Measurements from ENCODE around the gene PLXNA3. TPM values are rescaled to one million over a fixed set of nuclear protein-coding genes. Genes with fewer than 3 reads are reported as not detected.

The PLXNA3 gene
- total and polyA plus RNA-seq, 2 experiments from 2014 or later: 2.7 to 5.4 TPM

GRCh38 chrX:154449618-154450017 lies 8.5 kb upstream of the PLXNA3 start (continued):
- TF ChIP-seq REST (IDR thresholded peaks at IDR 0.05; ENCODE audit: unreplicated experiment) (no peak), JUNB (IDR thresholded peaks at IDR 0.05; ENCODE audit: unreplicated experiment) (no peak), CREB1 (CRISPR knock-in tag; IDR thresholded peaks at IDR 0.05; ENCODE audit: low read depth) (no peak), EZH2phosphoT487 (IDR thresholded peaks at IDR 0.05; ENCODE audit: unreplicated experiment) (no peak)

- Histone ChIP-seq H3K36me3 (ENCODE audit: insufficient read depth) (no peaks in the 10 kb centered on the region), H3K79me2 (replicated peaks; ENCODE audit: insufficient read depth) (no peaks in the 10 kb centered on the region), H3K4me2 (no peak overlapping the region), H3K4me1 (ENCODE audit: insufficient read depth) (no peaks in the 10 kb centered on the region), H2AFZ (no peak overlapping the region), H3K4me3 (no peak overlapping the region), H4K20me1 (replicated peaks; ENCODE audit: insufficient read depth) (no peaks in the 10 kb centered on the region), H3K27me3 (ENCODE audit: insufficient read depth) (no peaks in the 10 kb centered on the region), H3K9me2 (ENCODE audit: insufficient read depth) (no peaks in the 10 kb centered on the region), H3K27ac (ENCODE audit: low read depth) (no peak overlapping the region), H3F3A (replicated peaks; ENCODE audit: low read depth) (no peaks in the 10 kb centered on the region)
- peaks cover 6% of the 10 kb centered on the region; the same call in 2 of the 3 replicates for H3K36me3 Mint-ChIP-seq (ENCODE audit: low read depth)
- no peaks in the 10 kb centered on the region for H3K9me3 Mint-ChIP-seq
- ATAC-seq (no peak), DNase-seq (ENCODE audit: low spot score) (no peak)
- H3K4me1 Mint-ChIP-seq: no peaks in the 10 kb centered on the region
- no peak overlapping the region for H3K27ac Mint-ChIP-seq
- H3K27me3 Mint-ChIP-seq (ENCODE audit: insufficient read depth, low read depth, poor library complexity): peaks cover 4% of the 10 kb centered on the region
- no peak overlapping the region for H3K4me3 Mint-ChIP-seq
- no peak for TF ChIP-seq EZH2 (IDR thresholded peaks at IDR 0.05; ENCODE audit: low read depth, unreplicated experiment)
- TF ChIP-seq ZNF114 (CRISPR knock-in tag; IDR thresholded peaks at IDR 0.05): no peak
- no peak for TF ChIP-seq STAT1 (IDR thresholded peaks at IDR 0.05; ENCODE audit: unreplicated experiment)
- TF ChIP-seq CTCF (conservative IDR thresholded peaks at IDR 0.05; ENCODE audit: low read depth in 2 of 2): no peak
- no peak for TF ChIP-seq EZH2phosphoT487 (IDR thresholded peaks at IDR 0.05; ENCODE audit: unreplicated experiment)
- no peak for TF ChIP-seq REST (IDR thresholded peaks at IDR 0.05; ENCODE audit: unreplicated experiment)
- TF ChIP-seq ETS1 (IDR thresholded peaks at IDR 0.05): no peak
These were observed 7.8 kb upstream of the PLXNA3 start for GRCh38 chrX:154450312-154450711.

Measured in GM23338 (cell line).